ENCODE measurements around the gene ZSCAN9.

ZSCAN9 gene

GRCh38 chr6:28266563-28266961 lies 41.5 kb downstream of the ZSCAN9 start:
- TF ChIP-seq CTCF (IDR thresholded peaks at IDR 0.05; ENCODE audit: low read depth, low read length) = no peak
- H3K27ac ChIP-seq = peak overlapping the region; percentile 87
- peak overlapping the region; percentile 78 for H3K4me3 ChIP-seq (ENCODE audit: low read depth, low read length)

DNA sequence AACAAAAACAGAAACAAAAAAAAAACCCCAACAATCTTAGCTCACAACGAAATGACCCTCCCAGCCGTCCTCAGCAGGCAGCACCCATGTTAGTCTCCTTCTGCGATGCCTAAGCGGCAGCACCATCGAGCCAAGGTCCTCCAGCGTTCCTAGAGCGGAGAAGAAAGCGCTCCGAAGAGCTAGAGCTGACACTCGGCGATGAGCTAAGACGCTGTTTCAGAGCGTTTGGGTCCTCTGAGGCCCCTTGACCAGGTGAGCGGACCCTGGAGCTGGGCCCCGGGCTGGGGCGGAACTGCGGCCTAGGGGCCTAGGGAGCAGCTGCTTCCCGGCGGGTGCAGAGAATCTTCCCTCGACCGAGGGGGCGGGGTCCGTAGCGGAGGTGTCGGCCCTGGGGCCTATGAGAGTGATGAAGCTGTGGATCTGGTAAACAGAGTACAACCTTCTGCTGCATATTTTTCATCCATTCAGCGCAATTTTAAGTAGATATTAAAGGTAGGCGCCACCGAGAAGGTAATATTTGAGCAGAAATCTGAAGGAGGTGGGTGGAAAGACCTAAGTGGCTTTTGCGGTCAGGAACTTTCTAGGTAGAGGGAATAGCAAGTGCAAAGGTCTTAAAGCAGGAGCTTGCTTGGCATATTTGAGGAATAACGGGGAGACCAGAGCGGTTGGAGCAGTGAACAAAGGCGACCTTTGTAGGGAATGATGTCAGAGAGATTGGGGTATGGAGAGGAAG lies 42.1 kb downstream of the ZSCAN9 start, which contains the start of gene ZSCAN26:
Gene ZSCAN26, plus strand, starts transcription at position 182 of the 733 bp plus-strand sequence. CDS start 4,777 bp downstream, outside the sequence.
- Histone ChIP-seq H3K27ac (peak within 1 kb of the TSS; percentile 87), H3K27me3 (ENCODE audit: insufficient read depth, low read depth, severe bottlenecking) (no peaks in the 10 kb centered on the region), H3K4me3 (ENCODE audit: low read depth, low read length) (peak within 1 kb of the TSS; percentile 78), H3K36me3 (peaks cover 10% of the 10 kb centered on the region), H3K9me3 (ENCODE audit: severe bottlenecking) (no peaks in the 10 kb centered on the region)
- peak; percentile 98 for DNase-seq
- no peak for TF ChIP-seq CTCF (IDR thresholded peaks at IDR 0.05; ENCODE audit: low read depth, low read length)

More at GRCh38 chr6:28266563-28266961, 41.5 kb downstream of the ZSCAN9 start:
- H3K27me3 ChIP-seq (ENCODE audit: insufficient read depth, low read depth, severe bottlenecking) = no peaks in the 10 kb centered on the region
- no peak for DNase-seq
- no peaks in the 10 kb centered on the region for H3K9me3 ChIP-seq (ENCODE audit: severe bottlenecking)
- peaks cover 4% of the 10 kb centered on the region for H3K36me3 ChIP-seq

DNA sequence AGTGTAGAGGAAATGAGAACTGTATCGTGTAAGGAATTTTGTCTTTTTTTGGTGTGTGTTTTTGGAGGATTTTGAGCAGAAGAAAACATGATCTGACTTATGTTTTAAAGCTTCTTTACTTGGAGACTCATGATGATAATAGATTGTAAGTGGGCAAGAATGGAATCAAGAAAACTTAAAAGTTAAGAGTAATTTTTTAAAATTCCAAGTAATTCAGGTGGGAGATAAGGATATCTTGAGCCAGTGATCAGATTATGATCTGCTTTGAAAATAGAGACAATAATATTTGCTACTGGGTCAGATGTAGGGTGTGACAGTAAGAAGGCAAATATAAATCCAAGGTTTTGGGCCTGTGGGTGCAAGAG lies 42.6 kb downstream of the ZSCAN9 start:
- peaks cover 15% of the 10 kb centered on the region for H3K36me3 ChIP-seq
- H3K27ac ChIP-seq = peak overlapping the region; percentile 87
- H3K9me3 ChIP-seq (ENCODE audit: severe bottlenecking) = no peaks in the 10 kb centered on the region
- TF ChIP-seq CTCF (IDR thresholded peaks at IDR 0.05; ENCODE audit: low read depth, low read length) = no peak
- no peaks in the 10 kb centered on the region for H3K27me3 ChIP-seq (ENCODE audit: insufficient read depth, low read depth, severe bottlenecking)
- DNase-seq = no peak
- H3K4me3 ChIP-seq (ENCODE audit: low read depth, low read length) = peak overlapping the region; percentile 78

- Histone ChIP-seq H3K4me3 (ENCODE audit: low read depth, low read length) (no peak overlapping the region), H3K36me3 (peaks cover 33% of the 10 kb centered on the region), H3K9me3 (ENCODE audit: severe bottlenecking) (no peaks in the 10 kb centered on the region), H3K27me3 (ENCODE audit: insufficient read depth, low read depth, severe bottlenecking) (no peaks in the 10 kb centered on the region), H3K27ac (no peak overlapping the region)
- DNase-seq = no peak
- no peak for TF ChIP-seq CTCF (IDR thresholded peaks at IDR 0.05; ENCODE audit: low read depth, low read length)
Measured at GRCh38 chr6:28269492-28269891, 44.4 kb downstream of the ZSCAN9 start.

DNA sequence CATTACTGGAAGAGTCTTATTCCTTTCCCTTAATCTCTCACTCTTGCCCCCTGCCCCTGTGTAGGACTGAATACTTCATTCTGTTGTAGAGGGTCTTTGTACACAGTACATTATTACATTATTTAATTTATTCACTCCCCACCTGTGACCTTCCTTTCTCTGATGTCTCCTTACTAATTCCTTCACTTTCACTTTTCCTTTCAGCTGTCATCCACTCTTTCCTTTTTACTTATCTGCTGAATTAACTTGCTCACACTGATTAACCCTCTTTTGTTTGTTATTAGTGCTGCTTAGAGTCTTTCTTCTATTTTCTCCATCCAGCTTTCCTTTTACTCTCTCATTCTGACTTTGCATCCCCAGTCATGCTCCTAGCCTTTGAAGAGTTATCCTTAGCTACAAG lies 49.8 kb downstream of the ZSCAN9 start:
- Histone ChIP-seq H3K36me3 (peaks cover 60% of the 10 kb centered on the region), H3K9me3 (ENCODE audit: severe bottlenecking) (no peaks in the 10 kb centered on the region), H3K27ac (no peak overlapping the region), H3K4me3 (ENCODE audit: low read depth, low read length) (no peak overlapping the region), H3K27me3 (ENCODE audit: insufficient read depth, low read depth, severe bottlenecking) (no peaks in the 10 kb centered on the region)
- no peak for DNase-seq
- TF ChIP-seq CTCF (IDR thresholded peaks at IDR 0.05; ENCODE audit: low read depth, low read length) = no peak

GRCh38 chr6:28277746-28278145 lies 52.7 kb downstream of the ZSCAN9 start:
- DNase-seq = no peak
- Histone ChIP-seq H3K27me3 (ENCODE audit: insufficient read depth, low read depth, severe bottlenecking) (no peaks in the 10 kb centered on the region), H3K27ac (no peak overlapping the region), H3K36me3 (peaks cover 44% of the 10 kb centered on the region), H3K4me3 (ENCODE audit: low read depth, low read length) (no peak overlapping the region), H3K9me3 (ENCODE audit: severe bottlenecking) (no peaks in the 10 kb centered on the region)
- no peak for TF ChIP-seq CTCF (IDR thresholded peaks at IDR 0.05; ENCODE audit: low read depth, low read length)
